AG04449 (cell line): Measurements from ENCODE around the gene USB1.

Experiments
- CTCF ChIA-PET: fragments of 350-600 bp; formaldehyde crosslinking; extraction: SDS; loops from one replicate; lab custom pipeline; 2021; ENCODE audit warnings: antibody characterized with exemption; lab: Yijun Ruan, JAX
- POLR2A ChIA-PET: fragments of 400-600, 350-600 bp; formaldehyde crosslinking; extraction: SDS; loops from one replicate; lab custom pipeline; 2020; ENCODE audit warnings: antibody characterized with exemption, inconsistent platforms; lab: Yijun Ruan, JAX
- DNase-seq: peaks from one replicate; pipeline ENCODE4 v3.0.0-alpha.2; 2010; ENCODE audit warnings: low read depth, low spot score
- H3K4me3 ChIP-seq: 2 replicates; pipeline ENCODE4 v1.5.1; 2011; ENCODE audit warnings: low read depth, mild to moderate bottlenecking, control low read depth, low read length
- TF ChIP-seq, protein P1 (sequence below): IDR thresholded peaks from one replicate; pipeline ENCODE4 v1.5.1; 2011; ENCODE audit warnings: mild to moderate bottlenecking, moderate library complexity, low read length, control low read depth, inconsistent platforms; ENCODE audit not compliant: insufficient read depth; ENCODE audit errors: missing control alignments

USB1 gene

DNA sequence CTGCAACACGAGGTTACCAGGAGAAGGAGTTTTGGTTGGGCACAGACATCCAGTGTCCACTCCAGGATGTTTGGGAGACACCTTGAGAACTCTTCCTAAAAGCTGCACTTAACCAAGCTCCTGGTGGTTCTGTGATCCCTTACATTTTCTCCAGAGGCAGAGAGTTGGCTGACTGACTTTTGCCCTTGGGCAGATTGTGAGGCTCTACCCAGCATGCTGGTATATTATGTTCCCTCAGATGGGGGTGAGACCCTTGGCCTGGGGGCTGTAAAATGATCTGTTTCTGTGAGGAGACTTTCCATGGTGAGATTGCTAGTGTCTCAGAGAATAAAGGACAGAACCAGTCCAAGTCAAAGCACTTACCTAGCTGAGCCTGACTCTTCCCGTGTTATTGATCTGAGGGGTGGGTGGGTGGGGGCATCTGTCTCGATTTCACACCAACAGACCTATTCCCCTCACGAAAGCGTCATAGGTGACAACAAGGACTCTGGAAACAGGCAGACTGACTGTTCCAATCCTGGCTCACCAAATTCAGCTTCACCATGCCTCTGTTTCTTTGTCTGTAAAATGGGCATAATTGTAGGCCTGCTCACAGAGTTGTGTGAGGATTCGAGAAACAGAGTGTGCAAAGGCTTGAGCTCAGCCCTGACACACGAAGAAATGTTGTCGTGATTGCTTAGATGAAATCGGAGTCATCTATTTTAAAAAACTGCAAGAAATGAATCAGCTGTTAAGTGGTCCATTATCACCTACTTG lies 12.2 kb downstream of the USB1 start:
- TF ChIP-seq, protein P1, sequence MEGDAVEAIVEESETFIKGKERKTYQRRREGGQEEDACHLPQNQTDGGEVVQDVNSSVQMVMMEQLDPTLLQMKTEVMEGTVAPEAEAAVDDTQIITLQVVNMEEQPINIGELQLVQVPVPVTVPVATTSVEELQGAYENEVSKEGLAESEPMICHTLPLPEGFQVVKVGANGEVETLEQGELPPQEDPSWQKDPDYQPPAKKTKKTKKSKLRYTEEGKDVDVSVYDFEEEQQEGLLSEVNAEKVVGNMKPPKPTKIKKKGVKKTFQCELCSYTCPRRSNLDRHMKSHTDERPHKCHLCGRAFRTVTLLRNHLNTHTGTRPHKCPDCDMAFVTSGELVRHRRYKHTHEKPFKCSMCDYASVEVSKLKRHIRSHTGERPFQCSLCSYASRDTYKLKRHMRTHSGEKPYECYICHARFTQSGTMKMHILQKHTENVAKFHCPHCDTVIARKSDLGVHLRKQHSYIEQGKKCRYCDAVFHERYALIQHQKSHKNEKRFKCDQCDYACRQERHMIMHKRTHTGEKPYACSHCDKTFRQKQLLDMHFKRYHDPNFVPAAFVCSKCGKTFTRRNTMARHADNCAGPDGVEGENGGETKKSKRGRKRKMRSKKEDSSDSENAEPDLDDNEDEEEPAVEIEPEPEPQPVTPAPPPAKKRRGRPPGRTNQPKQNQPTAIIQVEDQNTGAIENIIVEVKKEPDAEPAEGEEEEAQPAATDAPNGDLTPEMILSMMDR: no peak
- ChIA-PET CTCF (interaction anchor here (0.9 to 7.4 kb wide), 7 partner anchors 9 to 423 kb away, joined by 3 to 56 read pairs (median 7); partner anchors contain the start of genes USB1 and ZNF319), POLR2A (interaction anchor here (0.6 kb wide), 1 partner anchor 93 kb away, joined by 7 read pairs; no protein-coding TSS in a partner anchor)
- no peak overlapping the region for H3K4me3 ChIP-seq
- DNase-seq: no peak

DNA sequence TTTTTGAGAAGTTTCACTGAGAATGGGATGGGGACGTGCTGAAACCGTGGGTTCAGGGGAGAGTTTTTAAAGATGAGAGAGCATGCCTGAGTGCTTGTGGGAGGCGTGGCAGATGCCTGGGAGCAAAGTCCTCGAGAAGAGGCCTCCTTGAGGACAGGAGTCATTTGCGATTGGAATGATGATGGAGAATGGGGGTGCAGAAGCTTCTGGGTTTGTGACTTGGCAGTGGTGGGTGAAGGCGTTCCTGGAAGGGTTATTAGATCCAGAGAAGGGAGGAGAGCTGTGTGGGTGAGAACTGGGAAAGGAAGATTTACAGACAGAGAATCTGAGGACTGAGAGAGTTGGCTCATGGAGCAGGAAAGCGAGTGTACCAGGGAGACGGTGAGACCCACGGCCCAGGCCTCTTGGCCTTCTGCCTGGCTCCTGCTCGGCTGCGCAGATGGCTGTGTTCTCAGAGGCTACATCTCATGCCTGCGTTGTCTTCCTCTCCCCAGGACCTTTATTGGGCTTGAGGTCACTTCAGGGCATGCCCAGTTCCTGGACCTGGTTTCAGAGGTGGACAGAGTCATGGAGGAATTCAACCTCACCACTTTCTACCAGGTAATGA lies 15.7 kb downstream of the USB1 start:
- ChIA-PET POLR2A (no interaction called here), CTCF (interaction anchor here (1.7 to 3.3 kb wide), 3 partner anchors 105 to 117 kb away, joined by 5 to 39 read pairs (median 7); no protein-coding TSS in a partner anchor)
- H3K4me3 ChIP-seq: no peak overlapping the region
- TF ChIP-seq, protein P1: no peak
- DNase-seq: no peak

DNA sequence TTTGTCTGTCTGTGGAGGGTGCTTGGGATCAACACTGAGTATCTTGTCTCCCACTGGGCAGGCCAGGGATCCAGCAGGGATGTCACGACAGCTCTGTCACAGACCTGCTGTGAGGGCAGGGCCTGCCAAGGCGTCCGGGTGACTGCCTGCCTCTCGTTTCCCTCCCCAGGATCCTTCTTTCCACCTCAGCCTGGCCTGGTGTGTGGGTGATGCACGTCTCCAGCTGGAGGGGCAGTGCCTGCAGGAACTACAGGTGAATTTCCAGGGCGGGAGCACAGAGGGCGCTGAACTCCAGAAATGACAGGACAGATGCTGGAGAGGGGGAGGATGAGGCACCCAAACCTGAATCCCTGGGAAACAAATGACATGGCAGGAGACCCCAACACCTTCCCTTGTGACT lies 17.6 kb downstream of the USB1 start:
- ChIA-PET POLR2A (no interaction called here), CTCF (interaction anchor here (1.2 to 3.3 kb wide), 5 partner anchors 8 to 178 kb away, joined by 5 to 39 read pairs (median 7); no protein-coding TSS in a partner anchor)
- H3K4me3 ChIP-seq: no peak overlapping the region
- DNase-seq: no peak
- TF ChIP-seq, protein P1: no peak

DNA sequence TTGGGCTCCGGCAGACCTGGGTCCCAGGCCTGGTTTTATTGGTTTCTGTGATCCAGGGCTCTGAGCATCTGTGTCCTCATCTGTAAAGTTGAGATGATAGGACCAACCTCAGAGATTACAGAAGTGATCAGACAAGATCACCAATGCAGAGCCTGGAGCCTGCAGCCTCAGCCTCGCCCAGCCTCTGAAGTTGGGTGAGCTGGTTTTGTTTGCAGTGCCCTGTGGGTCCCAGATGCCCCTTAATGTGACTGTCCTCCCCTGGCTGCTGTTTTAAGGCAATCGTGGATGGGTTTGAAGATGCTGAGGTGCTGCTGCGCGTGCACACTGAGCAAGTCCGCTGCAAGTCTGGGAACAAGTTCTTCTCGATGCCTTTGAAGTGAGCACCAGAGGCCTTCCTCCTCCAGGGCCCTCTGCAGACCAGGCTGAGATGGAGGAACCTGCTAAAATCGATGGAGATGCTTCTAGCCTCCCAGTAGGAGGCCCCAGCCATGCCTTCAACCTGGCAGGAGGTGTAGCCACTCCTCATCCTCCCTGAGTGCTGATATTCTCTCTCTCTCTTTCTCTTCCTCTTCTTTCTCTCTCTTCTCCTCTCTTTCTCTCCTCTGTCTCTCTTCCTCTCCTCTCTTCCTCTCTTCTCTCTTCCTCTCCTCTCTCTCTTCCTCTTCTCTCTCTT lies 18.8 kb downstream of the USB1 start:
- ChIA-PET POLR2A (no interaction called here), CTCF (interaction anchor here (0.9 to 3.3 kb wide), 6 partner anchors 10 to 177 kb away, joined by 3 to 39 read pairs (median 6); no protein-coding TSS in a partner anchor)
- no peak overlapping the region for H3K4me3 ChIP-seq
- DNase-seq: no peak
- TF ChIP-seq, protein P1: no peak

DNA sequence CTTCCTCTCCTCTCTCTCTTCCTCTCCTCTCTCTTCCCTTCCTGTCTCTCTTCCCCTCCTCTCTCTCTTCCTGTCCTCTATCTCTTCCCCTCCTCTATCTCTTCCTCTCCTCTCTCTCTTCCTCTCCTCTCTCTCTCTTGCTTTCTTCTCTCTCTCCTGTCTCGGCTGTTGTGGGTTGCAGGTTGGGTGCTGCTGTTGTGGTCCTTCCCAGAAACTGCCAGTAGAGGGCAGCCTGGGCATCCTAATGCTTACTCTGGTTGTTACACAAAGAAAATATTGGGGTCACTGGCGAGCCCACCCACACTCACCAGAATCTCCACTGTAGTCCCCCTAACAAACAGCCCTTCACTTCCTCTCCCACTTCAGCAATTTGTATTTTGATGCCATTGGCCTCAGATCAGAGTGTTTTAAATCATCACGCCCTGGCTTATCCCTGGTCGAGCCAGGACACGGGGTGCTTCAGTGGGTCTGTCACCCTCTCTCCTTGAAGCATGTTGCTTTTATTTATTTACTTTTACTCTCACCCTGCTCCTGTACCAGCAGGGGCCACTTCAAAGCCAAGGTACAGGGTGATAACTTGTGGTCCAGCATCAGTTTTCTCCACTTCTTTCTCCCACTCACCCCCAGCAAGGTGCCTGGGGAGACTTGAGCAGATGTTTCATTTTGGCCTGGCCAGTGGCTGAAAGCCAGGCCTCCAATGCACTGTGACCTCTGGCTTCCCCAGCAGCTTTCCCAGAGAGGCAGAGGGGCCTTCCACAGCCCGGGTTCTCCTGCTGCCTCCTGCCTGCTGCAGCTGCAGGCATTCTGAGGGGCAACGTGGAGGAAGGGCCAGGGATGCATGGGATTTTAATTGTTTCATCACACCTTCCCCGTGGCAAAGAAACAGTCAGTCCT lies 19.7 kb downstream of the USB1 start:
- TF ChIP-seq, protein P1: peak; percentile 83
- H3K4me3 ChIP-seq: no peak overlapping the region
- ChIA-PET POLR2A (no interaction called here), CTCF (interaction anchor here (0.7 to 5.6 kb wide), 12 partner anchors 10 to 274 kb away, joined by 3 to 22 read pairs (median 3); partner anchors contain the start of genes CFAP20, PRSS54 and USB1)
- DNase-seq: no peak
